ENCODE results near the gene CFAP221.
A peak's percentile ranks its signal among the peaks of the same experiment; 100 is the strongest.

Gene CFAP221

GRCh38 chr2:119700866-119701265 lies 156.6 kb downstream of the CFAP221 start:
- no peak for DNase-seq (ENCODE audit: low read depth)
- no peak overlapping the region for H3K4me3 ChIP-seq (ENCODE audit: low read length)
- no peak for TF ChIP-seq CTCF (conservative IDR thresholded peaks at IDR 0.05; ENCODE audit: low read depth, low read length)

- DNase-seq (ENCODE audit: low read depth): no peak
- TF ChIP-seq CTCF (conservative IDR thresholded peaks at IDR 0.05; ENCODE audit: low read depth, low read length): no peak
- no peak overlapping the region for H3K4me3 ChIP-seq (ENCODE audit: low read length)
These were observed 157.1 kb downstream of the CFAP221 start for GRCh38 chr2:119701352-119701751.

- no peak for DNase-seq (ENCODE audit: low read depth)
- H3K4me3 ChIP-seq (ENCODE audit: low read length): no peak overlapping the region
- TF ChIP-seq CTCF (conservative IDR thresholded peaks at IDR 0.05; ENCODE audit: low read depth, low read length): no peak
These were observed 158.1 kb downstream of the CFAP221 start for GRCh38 chr2:119702203-119702917.

- TF ChIP-seq CTCF (conservative IDR thresholded peaks at IDR 0.05; ENCODE audit: low read depth, low read length): peak; percentile 99
- DNase-seq (ENCODE audit: low read depth): no peak
- H3K4me3 ChIP-seq (ENCODE audit: low read length): no peak overlapping the region
These were observed 158.7 kb downstream of the CFAP221 start for GRCh38 chr2:119702918-119703401.

GRCh38 chr2:119703526-119703925 lies 159.3 kb downstream of the CFAP221 start:
- no peak for DNase-seq (ENCODE audit: low read depth)
- no peak overlapping the region for H3K4me3 ChIP-seq (ENCODE audit: low read length)
- TF ChIP-seq CTCF (conservative IDR thresholded peaks at IDR 0.05; ENCODE audit: low read depth, low read length): no peak

GRCh38 chr2:119704670-119705120 lies 160.4 kb downstream of the CFAP221 start:
- no peak overlapping the region for H3K4me3 ChIP-seq (ENCODE audit: low read length)
- no peak for TF ChIP-seq CTCF (conservative IDR thresholded peaks at IDR 0.05; ENCODE audit: low read depth, low read length)
- no peak for DNase-seq (ENCODE audit: low read depth)

- DNase-seq (ENCODE audit: low read depth): no peak
- TF ChIP-seq CTCF (conservative IDR thresholded peaks at IDR 0.05; ENCODE audit: low read depth, low read length): no peak
These were observed 162.0 kb downstream of the CFAP221 start for GRCh38 chr2:119706221-119706620.

More at GRCh38 chr2:119706221-119706620, 162.0 kb downstream of the CFAP221 start:
- no peak overlapping the region for H3K4me3 ChIP-seq (ENCODE audit: low read length)
